ENCODE data around the gene CACFD1.

CACFD1 gene

DNA sequence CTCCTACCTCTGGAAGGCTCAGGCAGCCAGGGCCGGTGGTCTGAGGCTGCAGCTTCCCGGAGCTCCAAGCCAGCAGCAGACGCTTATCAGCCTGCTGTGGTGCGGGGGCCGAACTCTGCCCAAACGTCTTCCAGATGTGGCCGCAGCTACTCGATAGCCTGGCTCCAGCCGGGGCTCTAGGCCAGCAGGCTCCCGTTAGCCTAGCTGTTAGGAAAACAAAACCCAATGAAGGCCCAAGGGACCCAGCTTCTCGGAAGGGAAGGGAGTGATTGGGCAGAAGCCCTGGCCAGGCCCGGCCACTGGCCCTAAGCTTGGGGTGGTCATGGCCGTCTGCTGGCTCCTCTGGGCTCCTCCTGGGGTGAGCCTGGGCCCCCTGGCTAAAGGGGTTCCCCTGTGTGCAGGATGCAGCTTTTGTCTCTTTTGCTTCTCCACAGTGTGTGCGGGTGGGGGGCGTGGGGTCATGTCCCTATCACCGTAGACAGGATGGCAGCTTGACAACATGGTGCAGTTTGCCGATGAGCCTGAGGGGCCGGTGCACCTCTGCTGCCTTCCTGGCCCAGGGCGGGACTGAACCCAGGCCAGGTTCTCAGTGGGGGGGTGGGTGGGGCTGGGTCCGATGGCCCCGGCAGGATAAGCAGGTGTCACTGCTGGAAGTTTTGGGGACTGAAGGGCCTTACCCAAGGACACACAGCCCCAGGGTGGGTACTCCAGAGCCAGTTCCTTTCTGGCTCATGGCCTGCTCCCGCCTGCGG lies 46.3 kb downstream of the CACFD1 start:
- Histone ChIP-seq H3K36me3 (no peaks in the 10 kb centered on the region), H3K4me3 (ENCODE audit: low read depth, low read length) (no peak overlapping the region), H3K27me3 (ENCODE audit: insufficient read depth, low read depth, severe bottlenecking) (no peaks in the 10 kb centered on the region), H3K27ac (no peak overlapping the region), H3K9me3 (ENCODE audit: severe bottlenecking) (no peaks in the 10 kb centered on the region)
- no peak for DNase-seq
- no peak for TF ChIP-seq CTCF (IDR thresholded peaks at IDR 0.05; ENCODE audit: low read depth, low read length)

DNA sequence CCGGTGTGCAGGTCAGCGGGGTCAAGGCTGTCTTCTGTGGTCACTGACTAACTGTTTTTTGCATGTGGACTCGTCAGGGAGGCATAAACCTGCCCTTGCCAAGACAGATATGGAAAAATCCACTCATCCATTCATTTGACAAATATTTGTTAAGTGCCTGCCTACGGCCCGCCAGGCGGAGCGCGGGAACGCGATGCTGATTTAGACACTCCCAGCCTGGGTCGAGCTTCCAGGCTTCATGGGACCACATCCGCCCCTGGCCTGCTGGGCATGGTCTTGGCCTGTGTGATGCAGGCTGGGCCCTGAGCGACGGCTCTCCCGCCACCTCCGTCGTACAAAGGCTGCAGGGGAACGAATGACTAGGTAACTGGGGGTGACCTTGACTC lies 46.9 kb downstream of the CACFD1 start:
- Histone ChIP-seq H3K9me3 (ENCODE audit: severe bottlenecking) (no peaks in the 10 kb centered on the region), H3K4me3 (ENCODE audit: low read depth, low read length) (no peak overlapping the region), H3K36me3 (no peaks in the 10 kb centered on the region), H3K27me3 (ENCODE audit: insufficient read depth, low read depth, severe bottlenecking) (no peaks in the 10 kb centered on the region), H3K27ac (no peak overlapping the region)
- no peak for DNase-seq
- no peak for TF ChIP-seq CTCF (IDR thresholded peaks at IDR 0.05; ENCODE audit: low read depth, low read length)

- H3K4me3 ChIP-seq (ENCODE audit: low read depth, low read length), result no peak overlapping the region
- TF ChIP-seq CTCF (IDR thresholded peaks at IDR 0.05; ENCODE audit: low read depth, low read length), result no peak
- H3K27ac ChIP-seq, result no peak overlapping the region
- DNase-seq, result no peak
- no peaks in the 10 kb centered on the region for H3K9me3 ChIP-seq (ENCODE audit: severe bottlenecking)
- no peaks in the 10 kb centered on the region for H3K36me3 ChIP-seq
- no peaks in the 10 kb centered on the region for H3K27me3 ChIP-seq (ENCODE audit: insufficient read depth, low read depth, severe bottlenecking)
These were observed 47.6 kb downstream of the CACFD1 start for GRCh38 chr9:133507246-133507965.

- no peak for DNase-seq
- TF ChIP-seq CTCF (IDR thresholded peaks at IDR 0.05; ENCODE audit: low read depth, low read length), result no peak
- Histone ChIP-seq H3K36me3 (no peaks in the 10 kb centered on the region), H3K9me3 (ENCODE audit: severe bottlenecking) (no peaks in the 10 kb centered on the region), H3K27ac (no peak overlapping the region), H3K4me3 (ENCODE audit: low read depth, low read length) (no peak overlapping the region), H3K27me3 (ENCODE audit: insufficient read depth, low read depth, severe bottlenecking) (no peaks in the 10 kb centered on the region)
These were observed 48.3 kb downstream of the CACFD1 start for GRCh38 chr9:133508046-133508445.

- Histone ChIP-seq H3K27me3 (ENCODE audit: insufficient read depth, low read depth, severe bottlenecking) (no peaks in the 10 kb centered on the region), H3K27ac (no peak overlapping the region), H3K4me3 (ENCODE audit: low read depth, low read length) (no peak overlapping the region), H3K36me3 (no peaks in the 10 kb centered on the region), H3K9me3 (ENCODE audit: severe bottlenecking) (no peaks in the 10 kb centered on the region)
- TF ChIP-seq CTCF (IDR thresholded peaks at IDR 0.05; ENCODE audit: low read depth, low read length), result no peak
- DNase-seq, result no peak
These were observed 49.7 kb downstream of the CACFD1 start for GRCh38 chr9:133509179-133510083.

All from WERI-Rb-1 (cell line).